HEK293 (cell line): ENCODE data around the gene MARK3.

Experiments
- ATF2 ChIP-seq: fragments of 450-650 bp; formaldehyde crosslinking; IDR thresholded peaks from 2 replicates; pipeline ENCODE4 v1.5.1; 2016; ENCODE audit warnings: missing biosample characterization, missing genetic modification characterization, low read depth
- ZNF23 ChIP-seq: fragments of 450-650 bp; formaldehyde crosslinking; IDR thresholded peaks from 2 replicates; pipeline ENCODE4 v1.5.1; 2016; ENCODE audit warnings: missing biosample characterization, missing genetic modification characterization, borderline replicate concordance
- ZNF645 ChIP-seq: fragments of 450-650 bp; formaldehyde crosslinking; IDR thresholded peaks from 2 replicates; pipeline ENCODE4; 2016; ENCODE audit warnings: missing biosample characterization, missing genetic modification characterization

DNA sequence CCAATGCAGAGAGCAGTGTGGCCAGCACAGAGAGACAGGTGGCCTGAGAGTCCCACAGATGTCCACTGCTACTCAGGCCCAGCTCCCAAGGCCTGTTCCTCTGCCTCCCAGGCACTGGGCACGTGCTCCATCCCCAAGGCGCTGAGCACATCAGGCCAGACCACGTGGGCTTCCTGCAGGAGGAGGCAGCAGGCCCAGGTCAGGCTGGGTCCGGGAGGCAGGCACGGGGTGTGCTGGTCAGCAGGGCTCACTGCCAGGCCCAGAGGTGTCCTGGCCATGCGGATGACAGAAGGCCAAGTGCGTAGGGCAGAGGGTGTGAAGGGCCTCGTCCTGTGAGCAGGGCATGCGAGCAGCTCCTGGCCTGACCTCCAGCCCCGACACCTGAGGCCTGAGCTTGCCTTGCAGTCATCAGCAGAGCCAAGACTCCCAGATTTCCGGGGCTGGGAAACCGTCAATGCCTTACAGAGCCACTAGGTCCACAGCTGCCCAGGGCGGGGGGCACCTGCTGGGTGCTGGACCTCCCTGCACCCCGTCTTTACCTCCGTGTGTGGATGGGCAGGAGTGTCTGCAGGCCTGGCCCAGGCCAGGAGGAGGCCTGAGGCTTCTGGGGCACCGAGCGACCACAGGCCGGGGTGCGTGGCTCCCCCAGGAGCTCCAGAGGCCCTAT lies 158.6 kb downstream of the MARK3 start:
- TF ChIP-seq ZNF645 (tag by site-specific recombination) (no peak), ZNF23 (no peak), ATF2 (no peak)
